HEK293 (cell line): Measurements from ENCODE around the gene FKBP8.
A peak's percentile ranks its signal among the peaks of the same experiment; 100 is the strongest.

ENCODE experiments used
- CTCF ChIA-PET: fragments of 350-600 bp; formaldehyde crosslinking; extraction: SDS; loops from one replicate; lab custom pipeline; 2021; ENCODE audit warnings: antibody characterized with exemption; lab: Yijun Ruan, JAX
- POLR2A ChIA-PET: fragments of 300-600 bp; formaldehyde crosslinking; extraction: SDS; loops from one replicate; lab custom pipeline; 2020; ENCODE audit warnings: antibody characterized with exemption, inconsistent platforms; lab: Yijun Ruan, JAX
- H3K27ac ChIP-seq: fragments of 200-500 bp; sonication (Bioruptor generic); 2 replicates; pipeline ENCODE4 v1.5.1; 2014; ENCODE audit warnings: low read depth, low read length, control low read depth, inconsistent platforms; ENCODE audit errors: extremely low read depth
- H3K36me3 ChIP-seq, 2 experiments: fragments of 200-500 bp in 1 of 2; sonication (Bioruptor generic) in 1 of 2; 1 replicate in 1 of 2; 2 replicates in 1 of 2; pipeline ENCODE4 v1.5.1; 2014 to 2017; ENCODE audit warnings: inconsistent platforms in 2 of 2, low read length in 2 of 2; ENCODE audit not compliant: control insufficient read depth in 2 of 2, insufficient read depth in 1 of 2
- H3K4me1 ChIP-seq: fragments of 200-500 bp; sonication (Bioruptor generic); 2 replicates; pipeline ENCODE4 v1.5.1; 2014; ENCODE audit warnings: mild to moderate bottlenecking, low read length, inconsistent platforms; ENCODE audit not compliant: control insufficient read depth, insufficient read depth
- H3K4me3 ChIP-seq: 2 replicates; pipeline ENCODE4 v1.5.1; 2011; ENCODE audit warnings: low read depth, mild to moderate bottlenecking, control low read depth, low read length, moderate library complexity
- H3K9me3 ChIP-seq: fragments of 200-500 bp; sonication (Bioruptor generic); 2 replicates; pipeline ENCODE4 v1.5.1; 2014; ENCODE audit warnings: low read depth, low read length, inconsistent platforms; ENCODE audit not compliant: control insufficient read depth, insufficient read depth
- EGR2 ChIP-seq: fragments of 450-650 bp; formaldehyde crosslinking; IDR thresholded peaks from 2 replicates; pipeline ENCODE4 v1.5.1; 2016; ENCODE audit warnings: low read depth, missing biosample characterization, missing genetic modification characterization
- GFI1B ChIP-seq: fragments of 450-650 bp; formaldehyde crosslinking; IDR thresholded peaks from 2 replicates; pipeline ENCODE4 v1.5.1; 2016; ENCODE audit warnings: missing biosample characterization, missing genetic modification characterization
- KLF9 ChIP-seq: fragments of 450-650 bp; formaldehyde crosslinking; IDR thresholded peaks from 2 replicates; pipeline ENCODE4 v1.5.1; 2016; ENCODE audit warnings: missing biosample characterization, missing genetic modification characterization, low read depth
- REPIN1 ChIP-seq: fragments of 450-650 bp; formaldehyde crosslinking; IDR thresholded peaks from 2 replicates; pipeline ENCODE4 v1.5.1; 2017; ENCODE audit warnings: missing biosample characterization, missing genetic modification characterization, low read depth
- SCRT2 ChIP-seq: fragments of 450-650 bp; formaldehyde crosslinking; IDR thresholded peaks from 2 replicates; pipeline ENCODE4 v1.5.1; 2016; ENCODE audit warnings: missing biosample characterization, missing genetic modification characterization
- SP3 ChIP-seq: fragments of 450-650 bp; formaldehyde crosslinking; IDR thresholded peaks from 2 replicates; pipeline ENCODE4 v1.5.1; 2016; ENCODE audit warnings: missing biosample characterization, missing genetic modification characterization
- ZFP41 ChIP-seq: fragments of 450-650 bp; formaldehyde crosslinking; IDR thresholded peaks from 2 replicates; pipeline ENCODE4 v1.5.1; 2016; ENCODE audit warnings: missing biosample characterization, missing genetic modification characterization, borderline replicate concordance
- ZNF114 ChIP-seq: fragments of 450-650 bp; formaldehyde crosslinking; IDR thresholded peaks from 2 replicates; pipeline ENCODE4 v1.5.0; 2017; ENCODE audit warnings: missing biosample characterization, missing genetic modification characterization
- ZNF324 ChIP-seq: fragments of 450-650 bp; formaldehyde crosslinking; IDR thresholded peaks from 2 replicates; pipeline ENCODE4 v1.5.1; 2016; ENCODE audit warnings: missing biosample characterization, missing genetic modification characterization
- ZNF623 ChIP-seq: fragments of 450-650 bp; formaldehyde crosslinking; IDR thresholded peaks from 2 replicates; pipeline ENCODE4 v1.5.1; 2016; ENCODE audit warnings: missing biosample characterization, missing genetic modification characterization
- ZNF629 ChIP-seq: fragments of 450-650 bp; formaldehyde crosslinking; IDR thresholded peaks from 2 replicates; pipeline ENCODE4 v1.5.1; 2017; ENCODE audit warnings: missing biosample characterization, missing genetic modification characterization
- ZNF658 ChIP-seq: fragments of 450-650 bp; formaldehyde crosslinking; IDR thresholded peaks from 2 replicates; pipeline ENCODE4; 2016; ENCODE audit warnings: missing biosample characterization, missing genetic modification characterization
- ZSCAN23 ChIP-seq: fragments of 450-650 bp; formaldehyde crosslinking; IDR thresholded peaks from 2 replicates; pipeline ENCODE4 v1.5.1; 2016; ENCODE audit warnings: missing biosample characterization, missing genetic modification characterization
- TF ChIP-seq, protein P1 (sequence below): fragments of 450-650 bp; formaldehyde crosslinking; IDR thresholded peaks from 2 replicates; pipeline ENCODE4 v1.5.1; 2016; ENCODE audit warnings: missing biosample characterization, missing genetic modification characterization
- TF ChIP-seq, protein P2 (sequence below): fragments of 450-650 bp; formaldehyde crosslinking; IDR thresholded peaks from 2 replicates; pipeline ENCODE4 v1.5.1; 2016; ENCODE audit warnings: missing biosample characterization, missing genetic modification characterization
- TF ChIP-seq, protein P3 (sequence below): fragments of 450-650 bp; formaldehyde crosslinking; IDR thresholded peaks from 2 replicates; pipeline ENCODE4 v1.5.1; 2017; ENCODE audit warnings: missing biosample characterization, missing genetic modification characterization
- TF ChIP-seq, protein P4 (sequence below): fragments of 450-650 bp; formaldehyde crosslinking; IDR thresholded peaks from 2 replicates; pipeline ENCODE4 v1.5.1; 2016; ENCODE audit warnings: missing biosample characterization, missing genetic modification characterization
- TF ChIP-seq, protein P5 (sequence below): fragments of 450-650 bp; formaldehyde crosslinking; conservative IDR thresholded peaks from 2 replicates; pipeline ENCODE4 v1.5.1; 2016; ENCODE audit warnings: low read depth, missing biosample characterization, missing genetic modification characterization
- TF ChIP-seq, protein P6 (sequence below): fragments of 450-650 bp; formaldehyde crosslinking; IDR thresholded peaks from 2 replicates; pipeline ENCODE4 v1.5.1; 2016; ENCODE audit warnings: missing biosample characterization, missing genetic modification characterization

Gene FKBP8

DNA sequence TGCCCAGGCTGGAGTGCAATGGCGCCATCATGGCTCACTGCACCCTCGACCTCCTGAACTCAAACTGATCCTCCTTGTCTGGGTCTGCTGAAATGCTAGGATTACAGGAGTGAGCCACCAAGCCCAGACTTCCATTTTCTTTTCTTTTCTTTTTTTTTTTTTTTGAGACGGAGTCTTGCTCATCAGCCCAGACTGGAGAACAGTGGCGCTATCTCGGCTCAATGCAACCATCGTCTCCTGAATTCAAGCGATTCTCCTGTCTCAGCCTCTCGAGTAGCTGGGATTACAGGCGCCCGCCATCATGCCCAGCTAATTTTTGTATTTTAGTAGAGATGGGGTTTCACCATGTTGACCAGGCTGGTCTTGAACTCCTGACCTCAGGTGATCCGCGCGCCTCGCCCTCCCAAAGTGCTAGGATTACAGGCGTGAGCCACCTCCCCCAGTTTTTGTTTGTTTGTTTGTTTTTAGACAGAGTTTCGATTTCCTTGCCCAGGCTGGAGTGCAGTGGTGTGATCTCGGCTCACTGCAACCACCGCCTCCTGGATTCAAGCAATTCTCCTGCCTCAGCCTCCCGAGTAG, 20.4 kb downstream of the FKBP8 start (continued):
- TF ChIP-seq, protein P1, sequence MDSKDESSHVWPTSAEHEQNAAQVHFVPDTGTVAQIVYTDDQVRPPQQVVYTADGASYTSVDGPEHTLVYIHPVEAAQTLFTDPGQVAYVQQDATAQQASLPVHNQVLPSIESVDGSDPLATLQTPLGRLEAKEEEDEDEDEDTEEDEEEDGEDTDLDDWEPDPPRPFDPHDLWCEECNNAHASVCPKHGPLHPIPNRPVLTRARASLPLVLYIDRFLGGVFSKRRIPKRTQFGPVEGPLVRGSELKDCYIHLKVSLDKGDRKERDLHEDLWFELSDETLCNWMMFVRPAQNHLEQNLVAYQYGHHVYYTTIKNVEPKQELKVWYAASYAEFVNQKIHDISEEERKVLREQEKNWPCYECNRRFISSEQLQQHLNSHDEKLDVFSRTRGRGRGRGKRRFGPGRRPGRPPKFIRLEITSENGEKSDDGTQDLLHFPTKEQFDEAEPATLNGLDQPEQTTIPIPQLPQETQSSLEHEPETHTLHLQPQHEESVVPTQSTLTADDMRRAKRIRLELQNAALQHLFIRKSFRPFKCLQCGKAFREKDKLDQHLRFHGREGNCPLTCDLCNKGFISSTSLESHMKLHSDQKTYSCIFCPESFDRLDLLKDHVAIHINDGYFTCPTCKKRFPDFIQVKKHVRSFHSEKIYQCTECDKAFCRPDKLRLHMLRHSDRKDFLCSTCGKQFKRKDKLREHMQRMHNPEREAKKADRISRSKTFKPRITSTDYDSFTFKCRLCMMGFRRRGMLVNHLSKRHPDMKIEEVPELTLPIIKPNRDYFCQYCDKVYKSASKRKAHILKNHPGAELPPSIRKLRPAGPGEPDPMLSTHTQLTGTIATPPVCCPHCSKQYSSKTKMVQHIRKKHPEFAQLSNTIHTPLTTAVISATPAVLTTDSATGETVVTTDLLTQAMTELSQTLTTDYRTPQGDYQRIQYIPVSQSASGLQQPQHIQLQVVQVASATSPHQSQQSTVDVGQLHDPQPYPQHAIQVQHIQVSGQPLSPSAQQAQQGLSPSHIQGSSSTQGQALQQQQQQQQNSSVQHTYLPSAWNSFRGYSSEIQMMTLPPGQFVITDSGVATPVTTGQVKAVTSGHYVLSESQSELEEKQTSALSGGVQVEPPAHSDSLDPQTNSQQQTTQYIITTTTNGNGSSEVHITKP = peak; percentile 6; the same call in 1 of the 2 replicates
- TF ChIP-seq, protein P2, sequence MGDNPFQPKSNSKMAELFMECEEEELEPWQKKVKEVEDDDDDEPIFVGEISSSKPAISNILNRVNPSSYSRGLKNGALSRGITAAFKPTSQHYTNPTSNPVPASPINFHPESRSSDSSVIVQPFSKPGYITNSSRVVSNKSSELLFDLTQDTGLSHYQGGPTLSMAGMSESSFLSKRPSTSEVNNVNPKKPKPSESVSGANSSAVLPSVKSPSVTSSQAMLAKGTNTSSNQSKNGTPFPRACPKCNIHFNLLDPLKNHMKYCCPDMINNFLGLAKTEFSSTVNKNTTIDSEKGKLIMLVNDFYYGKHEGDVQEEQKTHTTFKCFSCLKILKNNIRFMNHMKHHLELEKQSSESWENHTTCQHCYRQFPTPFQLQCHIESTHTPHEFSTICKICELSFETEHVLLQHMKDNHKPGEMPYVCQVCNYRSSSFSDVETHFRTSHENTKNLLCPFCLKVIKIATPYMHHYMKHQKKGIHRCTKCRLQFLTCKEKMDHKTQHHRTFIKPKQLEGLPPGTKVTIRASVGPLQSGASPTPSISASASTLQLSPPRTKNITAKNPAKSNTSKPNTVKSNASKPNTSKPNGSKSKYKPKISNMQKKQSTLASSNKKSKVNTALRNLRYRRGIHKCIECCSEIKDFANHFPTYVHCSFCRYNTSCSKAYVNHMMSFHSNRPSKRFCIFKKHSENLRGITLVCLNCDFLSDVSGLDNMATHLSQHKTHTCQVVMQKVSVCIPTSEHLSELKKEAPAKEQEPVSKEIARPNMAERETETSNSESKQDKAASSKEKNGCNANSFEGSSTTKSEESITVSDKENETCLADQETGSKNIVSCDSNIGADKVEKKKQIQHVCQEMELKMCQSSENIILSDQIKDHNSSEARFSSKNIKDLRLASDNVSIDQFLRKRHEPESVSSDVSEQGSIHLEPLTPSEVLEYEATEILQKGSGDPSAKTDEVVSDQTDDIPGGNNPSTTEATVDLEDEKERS (tag by site-specific recombination) = peak; percentile 45; the same call in 1 of the 2 replicates
- TF ChIP-seq, all 188 proteins: peak for 18; not testable (repeated sequence) for 170

DNA sequence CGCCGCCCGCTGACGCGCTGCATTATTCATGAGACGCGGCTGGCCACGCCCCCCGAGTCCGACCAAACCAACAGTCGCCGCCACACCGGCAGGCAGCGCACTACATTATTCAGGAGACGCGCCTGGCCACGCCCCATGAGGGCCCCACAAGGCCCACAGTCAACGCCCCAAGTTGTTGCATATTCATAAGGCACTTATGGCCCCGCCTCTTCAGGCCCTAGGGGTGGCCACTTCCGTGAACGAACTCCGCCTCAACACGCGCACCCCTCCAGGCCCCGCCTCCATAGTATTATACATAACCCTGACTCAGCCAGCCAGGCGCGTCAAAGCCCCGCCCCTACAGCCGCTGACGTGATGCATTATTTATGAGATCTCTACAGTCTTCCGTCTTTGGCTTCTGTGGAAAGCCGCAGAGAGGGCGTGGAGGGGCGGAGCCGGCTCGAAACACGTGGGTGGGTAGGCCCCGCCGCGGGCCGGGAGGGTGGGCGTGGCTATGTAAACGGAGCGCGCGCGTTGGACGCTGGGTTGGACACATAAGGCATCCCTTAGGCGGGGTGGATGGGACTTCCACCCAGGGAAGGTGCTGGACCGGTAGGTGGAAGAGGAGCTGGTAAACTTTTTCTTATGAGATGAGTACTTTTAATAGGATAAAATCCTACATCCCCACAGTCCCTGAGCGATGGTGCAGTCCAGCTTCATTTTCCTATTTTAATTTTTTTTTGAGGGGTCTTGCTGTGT, 21.1 kb downstream of the FKBP8 start:
- Histone ChIP-seq H3K9me3 (no peaks in the 10 kb centered on the region), H3K4me3 (peak overlapping the region; percentile 100), H3K27ac (0 out of 2 replicates have a peak overlapping the region, but pooled peaks have one; percentile 81), H3K4me1 (no peaks in the 10 kb centered on the region), H3K36me3 (no peaks in the 10 kb centered on the region)
- CTCF ChIA-PET = interaction anchor here (0.6 to 1.4 kb wide), 7 partner anchors 16 to 168 kb away, joined by 3 to 7 read pairs (median 3); no protein-coding TSS in a partner anchor
- POLR2A ChIA-PET = interaction anchor here (0.5 to 2.7 kb wide), 12 partner anchors 16 to 397 kb away, joined by 3 to 15 read pairs (median 4); partner anchors contain the start of genes COPE, DDX49, KXD1 and REX1BD
- no peak for TF ChIP-seq REPIN1 (tag by site-specific recombination)
- no peak for TF ChIP-seq ZSCAN23 (tag by site-specific recombination)
- TF ChIP-seq, protein P3, sequence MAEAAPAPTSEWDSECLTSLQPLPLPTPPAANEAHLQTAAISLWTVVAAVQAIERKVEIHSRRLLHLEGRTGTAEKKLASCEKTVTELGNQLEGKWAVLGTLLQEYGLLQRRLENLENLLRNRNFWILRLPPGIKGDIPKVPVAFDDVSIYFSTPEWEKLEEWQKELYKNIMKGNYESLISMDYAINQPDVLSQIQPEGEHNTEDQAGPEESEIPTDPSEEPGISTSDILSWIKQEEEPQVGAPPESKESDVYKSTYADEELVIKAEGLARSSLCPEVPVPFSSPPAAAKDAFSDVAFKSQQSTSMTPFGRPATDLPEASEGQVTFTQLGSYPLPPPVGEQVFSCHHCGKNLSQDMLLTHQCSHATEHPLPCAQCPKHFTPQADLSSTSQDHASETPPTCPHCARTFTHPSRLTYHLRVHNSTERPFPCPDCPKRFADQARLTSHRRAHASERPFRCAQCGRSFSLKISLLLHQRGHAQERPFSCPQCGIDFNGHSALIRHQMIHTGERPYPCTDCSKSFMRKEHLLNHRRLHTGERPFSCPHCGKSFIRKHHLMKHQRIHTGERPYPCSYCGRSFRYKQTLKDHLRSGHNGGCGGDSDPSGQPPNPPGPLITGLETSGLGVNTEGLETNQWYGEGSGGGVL (tag by site-specific recombination) = no peak
- TF ChIP-seq ZNF658 (tag by site-specific recombination) = no peak
- no peak for TF ChIP-seq SCRT2 (tag by site-specific recombination)
- TF ChIP-seq ZFP41 (tag by site-specific recombination) = no peak
- TF ChIP-seq, protein P4, sequence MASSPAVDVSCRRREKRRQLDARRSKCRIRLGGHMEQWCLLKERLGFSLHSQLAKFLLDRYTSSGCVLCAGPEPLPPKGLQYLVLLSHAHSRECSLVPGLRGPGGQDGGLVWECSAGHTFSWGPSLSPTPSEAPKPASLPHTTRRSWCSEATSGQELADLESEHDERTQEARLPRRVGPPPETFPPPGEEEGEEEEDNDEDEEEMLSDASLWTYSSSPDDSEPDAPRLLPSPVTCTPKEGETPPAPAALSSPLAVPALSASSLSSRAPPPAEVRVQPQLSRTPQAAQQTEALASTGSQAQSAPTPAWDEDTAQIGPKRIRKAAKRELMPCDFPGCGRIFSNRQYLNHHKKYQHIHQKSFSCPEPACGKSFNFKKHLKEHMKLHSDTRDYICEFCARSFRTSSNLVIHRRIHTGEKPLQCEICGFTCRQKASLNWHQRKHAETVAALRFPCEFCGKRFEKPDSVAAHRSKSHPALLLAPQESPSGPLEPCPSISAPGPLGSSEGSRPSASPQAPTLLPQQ (tag by site-specific recombination) = no peak
- TF ChIP-seq GFI1B (tag by site-specific recombination) = no peak
- TF ChIP-seq ZNF629 (tag by site-specific recombination) = peak; percentile 73
- TF ChIP-seq, protein P5, sequence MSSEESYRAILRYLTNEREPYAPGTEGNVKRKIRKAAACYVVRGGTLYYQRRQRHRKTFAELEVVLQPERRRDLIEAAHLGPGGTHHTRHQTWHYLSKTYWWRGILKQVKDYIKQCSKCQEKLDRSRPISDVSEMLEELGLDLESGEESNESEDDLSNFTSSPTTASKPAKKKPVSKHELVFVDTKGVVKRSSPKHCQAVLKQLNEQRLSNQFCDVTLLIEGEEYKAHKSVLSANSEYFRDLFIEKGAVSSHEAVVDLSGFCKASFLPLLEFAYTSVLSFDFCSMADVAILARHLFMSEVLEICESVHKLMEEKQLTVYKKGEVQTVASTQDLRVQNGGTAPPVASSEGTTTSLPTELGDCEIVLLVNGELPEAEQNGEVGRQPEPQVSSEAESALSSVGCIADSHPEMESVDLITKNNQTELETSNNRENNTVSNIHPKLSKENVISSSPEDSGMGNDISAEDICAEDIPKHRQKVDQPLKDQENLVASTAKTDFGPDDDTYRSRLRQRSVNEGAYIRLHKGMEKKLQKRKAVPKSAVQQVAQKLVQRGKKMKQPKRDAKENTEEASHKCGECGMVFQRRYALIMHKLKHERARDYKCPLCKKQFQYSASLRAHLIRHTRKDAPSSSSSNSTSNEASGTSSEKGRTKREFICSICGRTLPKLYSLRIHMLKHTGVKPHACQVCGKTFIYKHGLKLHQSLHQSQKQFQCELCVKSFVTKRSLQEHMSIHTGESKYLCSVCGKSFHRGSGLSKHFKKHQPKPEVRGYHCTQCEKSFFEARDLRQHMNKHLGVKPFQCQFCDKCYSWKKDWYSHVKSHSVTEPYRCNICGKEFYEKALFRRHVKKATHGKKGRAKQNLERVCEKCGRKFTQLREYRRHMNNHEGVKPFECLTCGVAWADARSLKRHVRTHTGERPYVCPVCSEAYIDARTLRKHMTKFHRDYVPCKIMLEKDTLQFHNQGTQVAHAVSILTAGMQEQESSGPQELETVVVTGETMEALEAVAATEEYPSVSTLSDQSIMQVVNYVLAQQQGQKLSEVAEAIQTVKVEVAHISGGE (tag by site-specific recombination) = 0 out of 2 replicates have a peak, but pooled peaks have one; percentile 6
- TF ChIP-seq ZNF324 (tag by site-specific recombination) = 0 out of 2 replicates have a peak, but pooled peaks have one; percentile 58
- no peak for TF ChIP-seq ZNF114
- TF ChIP-seq ZNF623 (tag by site-specific recombination) = no peak
- TF ChIP-seq SP3 (tag by site-specific recombination) = peak; percentile 92
- TF ChIP-seq, protein P6, sequence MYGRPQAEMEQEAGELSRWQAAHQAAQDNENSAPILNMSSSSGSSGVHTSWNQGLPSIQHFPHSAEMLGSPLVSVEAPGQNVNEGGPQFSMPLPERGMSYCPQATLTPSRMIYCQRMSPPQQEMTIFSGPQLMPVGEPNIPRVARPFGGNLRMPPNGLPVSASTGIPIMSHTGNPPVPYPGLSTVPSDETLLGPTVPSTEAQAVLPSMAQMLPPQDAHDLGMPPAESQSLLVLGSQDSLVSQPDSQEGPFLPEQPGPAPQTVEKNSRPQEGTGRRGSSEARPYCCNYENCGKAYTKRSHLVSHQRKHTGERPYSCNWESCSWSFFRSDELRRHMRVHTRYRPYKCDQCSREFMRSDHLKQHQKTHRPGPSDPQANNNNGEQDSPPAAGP (tag by site-specific recombination) = peak; percentile 14; the same call in 1 of the 2 replicates
- TF ChIP-seq EGR2 (tag by site-specific recombination) = peak; percentile 46
- TF ChIP-seq KLF9 (tag by site-specific recombination) = peak; percentile 78
